ENCODE measurements around the gene ZBTB7A. TPM values are rescaled to one million over a fixed set of nuclear protein-coding genes. Genes with fewer than 3 reads are reported as not detected.

Gene ZBTB7A
- total RNA-seq, 2 donors from 2014 or later = 77.1 to 87.3 TPM

DNA sequence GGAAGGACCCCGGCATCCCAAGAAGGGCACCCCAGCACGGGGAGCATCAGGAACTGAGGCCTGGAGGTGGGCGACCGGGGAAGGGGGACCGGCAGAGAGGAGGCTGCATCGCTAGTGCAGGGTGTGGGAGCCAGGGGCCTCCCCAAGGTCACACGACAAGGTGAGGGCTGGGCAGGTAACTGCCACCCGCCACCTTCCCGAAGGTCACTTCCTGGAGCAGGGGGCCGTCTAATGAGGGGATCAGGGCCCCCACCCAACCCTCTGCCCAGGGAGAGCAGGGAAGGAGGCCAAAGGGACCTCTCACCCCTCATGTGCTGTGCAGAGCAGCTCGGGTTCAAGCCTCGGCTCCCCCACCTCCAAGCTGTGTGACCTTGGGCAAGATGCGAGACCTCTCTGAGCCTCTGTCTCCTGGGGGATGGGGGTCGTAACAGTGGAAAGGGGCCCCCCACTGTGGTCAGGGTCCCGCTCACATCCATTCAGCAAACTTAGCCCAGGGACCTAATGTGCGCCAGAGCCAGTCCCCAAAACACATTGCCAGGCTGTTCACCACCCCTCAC is 6.0 kb downstream of the ZBTB7A start:
- Histone ChIP-seq H3K9me3 (no peaks in the 10 kb centered on the region), H3K27me3 (replicated peaks; ENCODE audit: insufficient read depth) (no peaks in the 10 kb centered on the region), H3K4me1 (replicated peaks) (peaks cover 54% of the 10 kb centered on the region), H3K27ac (peak overlapping the region; percentile 98), H3K36me3 (no peaks in the 10 kb centered on the region), H3K4me3 (peak overlapping the region; percentile 18 to 36)
- intact Hi-C loops (cut with DNase I) = loop anchor here (5.0 kb wide), 1 partner anchor 62 kb away; the partner anchor contains the start of gene MAP2K2
- DNase-seq (ENCODE audit: low spot score) = no peak
- WGBS = 70% methylated on average over 16 of the region's 16 CpGs
- TF ChIP-seq POLR2AphosphoS5 (IDR thresholded peaks at IDR 0.05) (no peak), CTCF (IDR thresholded peaks at IDR 0.05) (no peak), POLR2A (IDR thresholded peaks at IDR 0.05) (no peak)

DNA sequence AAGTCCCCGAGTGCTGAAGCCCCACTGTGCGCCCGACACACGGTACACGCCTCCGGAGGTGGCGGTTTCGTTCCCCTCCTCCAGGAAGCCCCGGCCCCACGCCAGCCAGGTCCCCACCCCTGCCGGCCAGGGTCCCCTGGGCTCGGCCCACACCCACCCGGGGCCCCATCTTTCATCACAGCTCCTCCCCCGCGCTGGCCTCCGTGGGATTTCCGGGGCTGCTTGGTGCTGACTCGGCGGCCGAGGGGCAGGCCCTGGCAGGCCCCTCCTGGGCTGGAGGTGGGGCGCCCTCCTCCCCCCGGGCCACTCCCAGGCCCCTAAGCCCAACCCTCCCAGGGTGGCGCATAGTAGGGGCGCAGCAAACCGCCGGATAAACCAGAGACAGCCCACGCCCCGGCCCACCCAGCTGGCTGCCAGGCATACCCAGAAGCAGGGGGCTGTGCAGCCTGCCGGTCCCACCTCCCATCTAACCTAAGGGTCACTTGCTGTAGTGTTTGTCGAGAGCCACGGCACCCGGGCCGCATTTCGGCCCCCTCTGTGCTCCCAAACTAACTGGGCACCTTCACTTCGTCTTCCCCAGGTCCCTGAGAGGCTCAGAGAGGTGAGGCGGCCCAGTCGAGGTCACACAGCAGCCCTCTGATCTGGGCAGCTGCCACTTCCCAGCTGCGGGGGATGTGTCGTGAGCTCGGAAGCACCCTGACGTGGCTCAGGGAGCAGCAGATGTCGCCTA is 6.6 kb downstream of the ZBTB7A start:
- WGBS = 49% methylated on average over 25 of the region's 42 CpGs
- peak overlapping the region in 1 of 2 donors; percentile 7 for H3K4me3 ChIP-seq
- H3K36me3 ChIP-seq = peaks cover 0 to under 1% of the 10 kb centered on the region in 2 donors
- peak overlapping the region; percentile 98 for H3K27ac ChIP-seq
- TF ChIP-seq POLR2AphosphoS5 (IDR thresholded peaks at IDR 0.05) (no peak), POLR2A (IDR thresholded peaks at IDR 0.05) (no peak), CTCF (IDR thresholded peaks at IDR 0.05) (no peak)
- peaks cover 54% of the 10 kb centered on the region for H3K4me1 ChIP-seq (replicated peaks)
- DNase-seq (ENCODE audit: low spot score) = no peak
- H3K9me3 ChIP-seq = no peaks in the 10 kb centered on the region
- H3K27me3 ChIP-seq (replicated peaks; ENCODE audit: insufficient read depth) = no peaks in the 10 kb centered on the region
- intact Hi-C loops (cut with DNase I) = loop anchor here (5.0 kb wide), 1 partner anchor 62 kb away; the partner anchor contains the start of gene MAP2K2

DNA sequence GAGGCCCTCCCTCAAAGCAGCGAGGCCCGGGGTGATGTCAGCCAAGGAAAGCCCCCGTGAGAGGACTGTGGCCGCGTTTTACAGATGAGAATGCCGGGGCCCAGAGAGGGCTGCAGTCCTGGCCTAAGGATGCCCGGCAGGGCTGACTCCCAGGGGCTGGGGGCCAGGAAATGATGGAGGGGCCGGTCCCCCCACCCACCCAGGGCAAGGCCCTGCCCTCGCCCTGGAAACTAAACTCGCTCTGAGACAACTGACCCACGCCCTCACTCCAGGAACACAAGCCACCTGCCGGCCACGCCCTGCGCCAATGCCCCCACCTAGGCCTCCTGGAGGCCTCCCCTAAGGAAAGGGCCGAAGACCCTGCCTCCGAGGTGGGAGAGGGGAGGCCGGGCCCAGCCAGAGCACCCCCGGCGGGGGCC is 7.2 kb downstream of the ZBTB7A start:
- Histone ChIP-seq H3K4me1 (replicated peaks) (peaks cover 54% of the 10 kb centered on the region), H3K36me3 (peaks cover 5 to 6% of the 10 kb centered on the region in 2 donors), H3K4me3 (peak overlapping the region in 1 of 2 donors; percentile 7), H3K27me3 (replicated peaks; ENCODE audit: insufficient read depth) (no peaks in the 10 kb centered on the region), H3K9me3 (no peaks in the 10 kb centered on the region), H3K27ac (peak overlapping the region; percentile 98)
- intact Hi-C loops (cut with DNase I) = no loop called here
- WGBS = 43% methylated on average over 19 of the region's 19 CpGs
- DNase-seq (ENCODE audit: low spot score) = no peak
- no peak for TF ChIP-seq CTCF (IDR thresholded peaks at IDR 0.05)
- no peak for TF ChIP-seq POLR2A (IDR thresholded peaks at IDR 0.05)
- no peak for TF ChIP-seq POLR2AphosphoS5 (IDR thresholded peaks at IDR 0.05)

DNA sequence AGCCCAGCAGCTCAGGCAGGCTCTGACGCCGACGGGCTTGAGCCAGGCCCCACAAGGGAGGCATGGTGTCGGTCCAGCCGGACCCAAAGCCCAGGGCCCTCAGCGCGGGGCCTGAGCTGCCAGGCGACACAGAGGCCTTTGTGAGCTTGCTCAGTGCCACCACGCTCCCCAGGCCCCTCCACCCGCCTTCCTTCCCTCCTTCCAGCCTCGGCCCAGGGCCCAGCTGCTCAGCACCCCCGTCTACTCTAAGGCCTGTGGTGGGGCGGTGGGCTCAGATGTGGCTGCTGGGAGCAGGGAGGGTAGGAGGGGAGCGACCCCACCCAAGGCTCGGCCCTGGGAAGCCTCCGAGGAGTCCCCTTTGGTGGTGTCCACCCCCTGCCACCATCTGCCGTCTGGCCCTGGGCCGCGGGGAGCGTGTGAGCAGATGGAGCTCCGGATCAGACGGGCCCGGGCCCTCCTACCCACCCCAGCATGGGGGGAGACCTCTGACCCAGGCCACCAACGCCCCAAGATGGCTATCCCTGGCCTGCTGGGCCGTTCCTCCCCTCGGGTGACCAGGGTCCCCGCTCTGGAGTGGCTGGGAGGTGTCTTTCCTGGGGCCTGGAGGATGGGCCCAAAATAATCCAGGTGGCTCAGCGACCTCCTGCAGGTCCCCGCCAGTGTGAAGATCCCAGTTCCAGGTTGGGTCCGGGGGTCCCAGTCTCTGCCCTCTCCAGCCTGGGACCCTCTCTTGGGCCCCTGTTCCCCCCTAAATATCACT is 7.8 kb downstream of the ZBTB7A start:
- intact Hi-C loops (cut with DNase I) = no loop called here
- WGBS = 46% methylated on average over 21 of the region's 30 CpGs
- no peak for DNase-seq (ENCODE audit: low spot score)
- peak overlapping the region; percentile 98 for H3K27ac ChIP-seq
- peak overlapping the region in 1 of 2 donors; percentile 7 for H3K4me3 ChIP-seq
- H3K4me1 ChIP-seq (replicated peaks) = peaks cover 52% of the 10 kb centered on the region
- TF ChIP-seq CTCF (IDR thresholded peaks at IDR 0.05) (no peak), POLR2A (IDR thresholded peaks at IDR 0.05) (no peak), POLR2AphosphoS5 (IDR thresholded peaks at IDR 0.05) (no peak)
- peaks cover 10 to 11% of the 10 kb centered on the region in 2 donors for H3K36me3 ChIP-seq
- H3K9me3 ChIP-seq = no peaks in the 10 kb centered on the region
- no peaks in the 10 kb centered on the region for H3K27me3 ChIP-seq (replicated peaks; ENCODE audit: insufficient read depth)
